A549 (cell line): ENCODE results near the gene GMEB2. TPM values are rescaled to one million over a fixed set of nuclear protein-coding genes. Genes with fewer than 3 reads are reported as not detected.

ENCODE experiments used
- ATAC-seq, 2 experiments: fragments of 200-7000 bp in 1 of 2; fragments of >200 bp in 1 of 2; cut with Nextera tagmentation in 1 of 2; cut with Tn5 transposase in 1 of 2; 3 replicates each; pipeline versions ENCODE4 v1.8.0 to v1.9.1; 2018 to 2020; ENCODE audit warnings: mild to moderate bottlenecking in 1 of 2, moderate library complexity in 1 of 2
- CTCF ChIA-PET: fragments of 300-600 bp; sonication (Branson Sonifier 250); formaldehyde crosslinking; extraction: SDS; loops from one replicate; lab custom pipeline; 2021; ENCODE audit warnings: antibody characterized with exemption, inconsistent platforms; lab: Yijun Ruan, JAX
- POLR2A ChIA-PET: fragments of 350-600 bp; formaldehyde crosslinking; extraction: SDS; loops from one replicate; lab custom pipeline; 2021; ENCODE audit warnings: antibody characterized with exemption, inconsistent platforms; lab: Yijun Ruan, JAX
- DNase-seq, 2 experiments: peaks; one replicate each; pipeline versions ENCODE4 v3.0.0 to v3.0.0-alpha.2; 2011 to 2016; ENCODE audit warnings: low read depth in 1 of 2, low spot score in 1 of 2
- FAIRE-seq: peaks from 2 replicates; lab custom pipeline; 2011; peaks lifted over from hg19 to GRCh38; lab: Jason Lieb, UNC
- H3K27ac ChIP-seq, 2 experiments: fragments of >200 bp; sonication (Bioruptor Twin); formaldehyde crosslinking; 3 replicates each; pipeline ENCODE4 v1.5.1; 2016 to 2017
- H3K4me1 ChIP-seq: fragments of >200 bp; sonication (Bioruptor Twin); formaldehyde crosslinking; 3 replicates; pipeline ENCODE4 v1.6.1; 2016
- H3K4me2 ChIP-seq: fragments of >200 bp; sonication (Bioruptor Twin); formaldehyde crosslinking; 3 replicates; pipeline ENCODE4 v1.6.1; 2016
- H3K4me3 ChIP-seq: fragments of >200 bp; sonication (Bioruptor Twin); formaldehyde crosslinking; 3 replicates; pipeline ENCODE4 v1.5.1; 2016
- H3K9me3 ChIP-seq: fragments of >200 bp; sonication (Bioruptor Twin); formaldehyde crosslinking; 3 replicates; pipeline ENCODE4 v1.6.1; 2016
- CEBPB ChIP-seq, 2 experiments: fragments of >200 bp in 1 of 2; sonication (Bioruptor Twin) in 1 of 2; formaldehyde crosslinking in 1 of 2; IDR thresholded peaks; 2 replicates each; pipeline ENCODE4 v1.6.1; 2012 to 2016
- E2F6 ChIP-seq: IDR thresholded peaks from 2 replicates; pipeline ENCODE4 v1.6.1; 2012; ENCODE audit warnings: low read depth, borderline replicate concordance
- ELK1 ChIP-seq: fragments of 150-350 bp; IDR thresholded peaks from 2 replicates; pipeline ENCODE4 v1.6.1; 2014; ENCODE audit warnings: low read depth, mild to moderate bottlenecking, low read length
- EP300 ChIP-seq, 2 experiments: fragments of >200 bp; sonication (Bioruptor Twin); formaldehyde crosslinking; IDR thresholded peaks; 2 replicates in 1 of 2; 3 replicates in 1 of 2; pipeline ENCODE4 v1.6.1; 2016 to 2017
- ESRRA ChIP-seq: fragments of 150-350 bp; IDR thresholded peaks from 2 replicates; pipeline ENCODE4 v1.6.1; 2014; ENCODE audit warnings: mild to moderate bottlenecking, low read length, borderline replicate concordance
- FOSB ChIP-seq: fragments of 250-450 bp; sonication (Bioruptor Pico); IDR thresholded peaks from 2 replicates; pipeline ENCODE4 v1.5.0; 2020; ENCODE audit warnings: mild to moderate bottlenecking, moderate library complexity
- FOSL2 ChIP-seq, 2 experiments: fragments of 450-650 bp in 1 of 2; fragments of >200 bp in 1 of 2; sonication (Bioruptor Twin) in 1 of 2; formaldehyde crosslinking; IDR thresholded peaks; 2 replicates each; pipeline versions ENCODE4 v1.5.0 to v1.6.1; 2016 to 2020; ENCODE audit warnings: mild to moderate bottlenecking in 1 of 2, moderate library complexity in 1 of 2
- GATA3 ChIP-seq: IDR thresholded peaks from 2 replicates; pipeline ENCODE4 v1.6.1; 2012; ENCODE audit warnings: borderline replicate concordance
- HES2 ChIP-seq: fragments of >200 bp; sonication (Bioruptor Twin); formaldehyde crosslinking; IDR thresholded peaks from 2 replicates; pipeline ENCODE4 v1.6.1; 2016
- HMGXB4 ChIP-seq: fragments of 250-450 bp; sonication (Bioruptor Pico); IDR thresholded peaks from 2 replicates; pipeline ENCODE4 v1.5.0; 2021; ENCODE audit warnings: mild to moderate bottlenecking, moderate library complexity, borderline replicate concordance
- HOXA7 ChIP-seq: fragments of 250-450 bp; sonication (Bioruptor Pico); IDR thresholded peaks from 2 replicates; pipeline ENCODE4 v1.5.0; 2020; ENCODE audit warnings: mild to moderate bottlenecking, moderate library complexity
- HOXB13 ChIP-seq: fragments of 250-450 bp; sonication (Bioruptor Pico); IDR thresholded peaks from 2 replicates; pipeline ENCODE4 v1.5.0; 2020; ENCODE audit warnings: low read depth, mild to moderate bottlenecking, moderate library complexity
- HOXB5 ChIP-seq: fragments of 250-450 bp; sonication (Bioruptor Pico); IDR thresholded peaks from 2 replicates; pipeline ENCODE4 v1.5.0; 2020; ENCODE audit warnings: mild to moderate bottlenecking, moderate library complexity
- JUN ChIP-seq, 2 experiments: fragments of >200 bp; sonication (Bioruptor Twin); formaldehyde crosslinking; IDR thresholded peaks; 2 replicates in 1 of 2; 3 replicates in 1 of 2; pipeline ENCODE4 v1.6.1; 2016 to 2017
- KDM1A ChIP-seq: fragments of 200-600 bp; sonication (generic); IDR thresholded peaks from 2 replicates; pipeline ENCODE4 v1.6.1; 2016; ENCODE audit warnings: low read depth, mild to moderate bottlenecking
- MAFK ChIP-seq: fragments of 450-650 bp; IDR thresholded peaks from 2 replicates; pipeline ENCODE4 v1.6.1; 2014; ENCODE audit not compliant: partially characterized antibody
- NFE2L2 ChIP-seq: fragments of 150-350 bp; conservative IDR thresholded peaks from 2 replicates; pipeline ENCODE4 v1.6.1; 2014; ENCODE audit warnings: low read length
- NPAS2 ChIP-seq: fragments of 250-450 bp; sonication (Bioruptor Pico); IDR thresholded peaks from 2 replicates; pipeline ENCODE4 v1.8.0; 2022; ENCODE audit warnings: mild to moderate bottlenecking, moderate library complexity, borderline replicate concordance
- NR3C1 ChIP-seq: fragments of >200 bp; sonication (Bioruptor Twin); formaldehyde crosslinking; IDR thresholded peaks from 3 replicates; pipeline ENCODE4 v1.6.1; 2017
- POLR2A ChIP-seq: IDR thresholded peaks from 2 replicates; pipeline ENCODE4 v1.6.1; 2012; ENCODE audit warnings: mild to moderate bottlenecking, low read length
- RAD21 ChIP-seq, 2 experiments: fragments of >200 bp in 1 of 2; sonication (Bioruptor Twin) in 1 of 2; formaldehyde crosslinking in 1 of 2; IDR thresholded peaks in 1 of 2; conservative IDR thresholded peaks in 1 of 2; 2 replicates in 1 of 2; 3 replicates in 1 of 2; pipeline ENCODE4 v1.6.1; 2012 to 2018; ENCODE audit warnings: inconsistent platforms in 1 of 2
- RARB ChIP-seq: fragments of 250-450 bp; sonication (Bioruptor Pico); IDR thresholded peaks from 2 replicates; pipeline ENCODE4 v1.8.0; 2021; ENCODE audit warnings: mild to moderate bottlenecking, moderate library complexity
- RCOR1 ChIP-seq: fragments of 150-350 bp; IDR thresholded peaks from 2 replicates; pipeline ENCODE4 v1.6.1; 2014; ENCODE audit warnings: antibody characterized with exemption, low read length, low read depth
- SMC3 ChIP-seq: fragments of >200 bp; sonication (Bioruptor Twin); formaldehyde crosslinking; IDR thresholded peaks from 3 replicates; pipeline ENCODE4 v1.6.1; 2018; ENCODE audit warnings: inconsistent platforms
- USF2 ChIP-seq: fragments of 450-650 bp; IDR thresholded peaks from 2 replicates; pipeline ENCODE4 v1.6.1; 2014; ENCODE audit warnings: antibody characterized with exemption
- ZNF302 ChIP-seq: fragments of 250-450 bp; sonication (Bioruptor Pico); IDR thresholded peaks from 2 replicates; pipeline ENCODE4 v1.9.0; 2021; ENCODE audit warnings: inconsistent platforms, mild to moderate bottlenecking, moderate library complexity
- ZSCAN20 ChIP-seq: fragments of 250-450 bp; sonication (Bioruptor Pico); IDR thresholded peaks from 2 replicates; pipeline ENCODE4 v1.8.0; 2022; ENCODE audit warnings: mild to moderate bottlenecking, moderate library complexity
- WGBS: methylation state at CpG from one replicate; pipeline ENCODE4 v1.1.6; 2017; ENCODE audit errors: missing lambda C conversion rate; 5-methylcytosine and 5-hydroxymethylcytosine counted together
- polyA plus RNA-seq, 4 experiments: library from polyadenylated mRNA; depleted of rRNA in 3 of 4; stranded (reverse); fragments of >200 nt; fragmentation: RNase III in 1 of 4; extraction: RNeasy Plus Mini Kit Qiagen cat#74134 plus additional on column Dnase treatment in 1 of 4; gene quantifications; 2 replicates in 3 of 4; 3 replicates in 1 of 4; pipeline ENCODE4 v1.2.3, GENCODE V29; 2011 to 2017
- TF ChIP-seq, protein P1 (sequence below): fragments of >200 bp; sonication (Bioruptor Twin); formaldehyde crosslinking; IDR thresholded peaks from 3 replicates; pipeline ENCODE4 v1.6.1; 2016

GMEB2 gene
- polyA plus RNA-seq, 2 of the 4 experiments (the other 2 are of a cell fraction) = 6.5 to 6.8 TPM

DNA sequence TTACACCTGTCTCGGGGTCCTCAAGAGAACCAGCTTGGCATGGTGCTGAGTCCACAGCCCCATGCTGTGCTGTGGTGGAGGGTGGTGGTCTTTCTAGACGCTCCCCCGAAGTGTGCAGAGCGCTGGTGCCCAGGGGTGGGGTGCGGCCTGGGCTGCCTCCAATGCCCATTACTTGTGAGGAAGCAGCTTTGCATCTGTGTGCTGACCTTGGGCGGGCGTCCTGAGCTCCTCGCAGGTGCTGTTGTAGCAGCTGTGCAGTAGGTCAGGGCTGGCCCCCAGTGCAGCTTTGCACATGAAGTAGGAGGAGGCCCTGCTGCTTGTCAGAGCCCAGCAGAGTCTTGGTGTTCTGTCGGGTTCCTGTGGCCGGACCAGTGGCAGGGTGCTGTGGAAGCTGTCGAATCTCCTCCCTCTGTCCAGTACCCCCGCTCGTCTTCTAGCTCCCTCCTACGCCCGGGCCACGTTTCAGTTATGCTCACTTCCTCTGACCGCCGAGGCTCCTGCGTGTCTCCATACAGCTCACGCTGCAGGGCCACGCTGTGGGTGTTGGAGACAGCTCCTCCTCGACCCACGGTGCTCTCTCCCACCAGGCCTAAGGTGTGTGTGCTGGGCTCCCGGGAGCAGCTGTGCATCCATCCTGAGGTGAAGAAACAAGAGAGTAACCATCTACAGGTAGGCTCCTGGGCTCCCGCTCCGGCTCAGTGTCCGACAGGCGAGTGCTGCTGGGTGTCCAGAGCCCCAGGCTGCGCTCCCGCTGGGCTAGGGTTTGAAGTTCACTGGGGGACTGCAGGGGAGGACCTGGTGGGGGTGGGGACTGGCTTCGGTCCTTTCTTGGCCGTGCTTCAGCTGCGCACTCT lies 35.3 kb upstream of the GMEB2 start (continued):
- TF ChIP-seq ZNF302 = no peak

- ChIA-PET CTCF (interaction anchor here (1.0 to 2.7 kb wide), 3 partner anchors 20 to 132 kb away, joined by 3 to 9 read pairs (median 8); partner anchors contain the start of gene PTK6), POLR2A (no interaction called here)
- TF ChIP-seq POLR2A (no peak), HOXB13 (CRISPR knock-in tag) (no peak), SMC3 (no peak), NPAS2 (no peak), MAFK (no peak), E2F6 (no peak), ELK1 (no peak), NFE2L2 (no peak), ESRRA (no peak), CEBPB (IDR thresholded peaks at IDR 0.05) (no peak), RCOR1 (no peak), ZSCAN20 (CRISPR knock-in tag) (no peak), RARB (CRISPR knock-in tag) (no peak), KDM1A (no peak), EP300 (IDR thresholded peaks at IDR 0.05) (no peak), FOSB (CRISPR knock-in tag) (no peak), HOXA7 (CRISPR knock-in tag) (no peak), FOSL2 (IDR thresholded peaks at IDR 0.05) (no peak), FOSL2 (CRISPR knock-in tag; IDR thresholded peaks at IDR 0.05) (no peak), USF2 (no peak)
- DNase-seq = no peak
- Histone ChIP-seq H3K4me3 (no peak overlapping the region), H3K27ac (no peak overlapping the region), H3K4me2 (no peak overlapping the region), H3K9me3 (no peaks in the 10 kb centered on the region), H3K4me1 (peaks cover 6% of the 10 kb centered on the region; the same call in 2 of the 3 replicates)
- FAIRE-seq = no peak
- 93% methylated on average over 22 of the region's 22 CpGs for WGBS
- no peak for ATAC-seq
These were observed 34.2 kb upstream of the GMEB2 start for GRCh38 chr20:63661108-63661507.

GRCh38 chr20:63660622-63661021 lies 33.7 kb upstream of the GMEB2 start:
- 79% methylated on average over 8 of the region's 8 CpGs for WGBS
- Histone ChIP-seq H3K4me3 (no peak overlapping the region), H3K4me1 (peaks cover 6% of the 10 kb centered on the region; the same call in 2 of the 3 replicates), H3K4me2 (no peak overlapping the region), H3K9me3 (no peaks in the 10 kb centered on the region), H3K27ac (no peak overlapping the region)
- FAIRE-seq (no peak), DNase-seq (no peak), ATAC-seq (no peak)
- CTCF ChIA-PET = interaction anchor here (2.2 to 2.7 kb wide), 2 partner anchors 20 to 123 kb away, joined by 8 to 9 read pairs; partner anchors contain the start of gene PTK6
- POLR2A ChIA-PET = no interaction called here
- TF ChIP-seq JUN (IDR thresholded peaks at IDR 0.05) (no peak), RAD21 (conservative IDR thresholded peaks at IDR 0.05 in 1 of 2, IDR thresholded peaks at IDR 0.05 in 1 of 2) (no peak), HMGXB4 (no peak), NFE2L2 (no peak), GATA3 (no peak), HOXB5 (no peak), ZNF302 (no peak), HES2 (no peak), NR3C1 (no peak), EP300 (IDR thresholded peaks at IDR 0.05) (no peak)
- TF ChIP-seq, protein P1, sequence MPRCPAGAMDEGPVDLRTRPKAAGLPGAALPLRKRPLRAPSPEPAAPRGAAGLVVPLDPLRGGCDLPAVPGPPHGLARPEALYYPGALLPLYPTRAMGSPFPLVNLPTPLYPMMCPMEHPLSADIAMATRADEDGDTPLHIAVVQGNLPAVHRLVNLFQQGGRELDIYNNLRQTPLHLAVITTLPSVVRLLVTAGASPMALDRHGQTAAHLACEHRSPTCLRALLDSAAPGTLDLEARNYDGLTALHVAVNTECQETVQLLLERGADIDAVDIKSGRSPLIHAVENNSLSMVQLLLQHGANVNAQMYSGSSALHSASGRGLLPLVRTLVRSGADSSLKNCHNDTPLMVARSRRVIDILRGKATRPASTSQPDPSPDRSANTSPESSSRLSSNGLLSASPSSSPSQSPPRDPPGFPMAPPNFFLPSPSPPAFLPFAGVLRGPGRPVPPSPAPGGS = no peak
